Lower leg skin (tissue), 3 donors: ENCODE measurements around the gene MRPS11.

Experiments
- CTCF ChIP-seq, 3 donors: fragments of 450-650 bp; IDR thresholded peaks; one replicate each; pipeline ENCODE4 v1.5.1; 2016; ENCODE audit warnings: antibody characterized with exemption in 3 of 3, mild to moderate bottlenecking in 3 of 3, moderate library complexity in 2 of 3
- POLR2A ChIP-seq, 2 donors: fragments of 450-650 bp; IDR thresholded peaks; one replicate each; pipeline ENCODE4 v1.6.1; 2016 to 2017; ENCODE audit warnings: antibody characterized with exemption in 2 of 2, mild to moderate bottlenecking in 1 of 2, moderate library complexity in 1 of 2

- TF ChIP-seq CTCF (IDR thresholded peaks at IDR 0.05) = no peak
- TF ChIP-seq POLR2A (IDR thresholded peaks at IDR 0.05) = no peak
Measured at GRCh38 chr15:88509321-88509720, 41.8 kb downstream of the MRPS11 start.
